HG03175 (cell line): ENCODE data around the gene NAV2.

Source experiments
- ATAC-seq: cut with Tn5 transposase; IDR thresholded peaks from one replicate; pipeline ENCODE4 v1.9.1; 2021; ENCODE audit warnings: mild to moderate bottlenecking, moderate library complexity; ENCODE audit not compliant: unreplicated experiment

NAV2 gene

GRCh38 chr11:19714387-19715363 lies 2.0 kb downstream of the NAV2 start:
- no peak for ATAC-seq

- ATAC-seq: no peak
These were observed 2.7 kb downstream of the NAV2 start for GRCh38 chr11:19715373-19715772.

- no peak for ATAC-seq
These were observed 5.4 kb downstream of the NAV2 start for GRCh38 chr11:19718051-19718450.

GRCh38 chr11:19718951-19719350 lies 6.3 kb downstream of the NAV2 start:
- ATAC-seq: no peak

- no peak for ATAC-seq
These were observed 7.3 kb downstream of the NAV2 start for GRCh38 chr11:19719960-19720359.

- no peak for ATAC-seq
These were observed 8.5 kb downstream of the NAV2 start for GRCh38 chr11:19721176-19721575.

- no peak for ATAC-seq
These were observed 10.1 kb downstream of the NAV2 start for GRCh38 chr11:19722702-19723101.

GRCh38 chr11:19723572-19724342 lies 11.1 kb downstream of the NAV2 start:
- ATAC-seq: no peak

GRCh38 chr11:19724765-19725164 lies 12.1 kb downstream of the NAV2 start:
- ATAC-seq: no peak

- ATAC-seq: no peak
These were observed 12.9 kb downstream of the NAV2 start for GRCh38 chr11:19725379-19726079.

GRCh38 chr11:19727246-19727645 lies 14.6 kb downstream of the NAV2 start:
- ATAC-seq: no peak

- ATAC-seq: no peak
These were observed 15.8 kb downstream of the NAV2 start for GRCh38 chr11:19728436-19728835.

GRCh38 chr11:19729141-19729540 lies 16.5 kb downstream of the NAV2 start:
- ATAC-seq: no peak

- ATAC-seq: no peak
These were observed 17.7 kb downstream of the NAV2 start for GRCh38 chr11:19730373-19730772.

GRCh38 chr11:19734171-19734570 lies 21.5 kb downstream of the NAV2 start:
- ATAC-seq: no peak

- ATAC-seq: no peak
These were observed 22.7 kb downstream of the NAV2 start for GRCh38 chr11:19735157-19735908.

- ATAC-seq: no peak
These were observed 23.4 kb downstream of the NAV2 start for GRCh38 chr11:19735909-19736498.

- no peak for ATAC-seq
These were observed 24.2 kb downstream of the NAV2 start for GRCh38 chr11:19736831-19737230.

- ATAC-seq: no peak
These were observed 24.9 kb downstream of the NAV2 start for GRCh38 chr11:19737575-19737974.

- ATAC-seq: no peak
These were observed 25.5 kb downstream of the NAV2 start for GRCh38 chr11:19738124-19738523.
